K562 (cell line): Measurements from ENCODE around the gene ARHGEF17. TPM values are rescaled to one million over a fixed set of nuclear protein-coding genes. Genes with fewer than 3 reads are reported as not detected.
A peak's percentile ranks its signal among the peaks of the same experiment; 100 is the strongest.

ENCODE experiments used
- ATAC-seq: fragments of 200-7000 bp; cut with Tn5 transposase; 3 replicates; pipeline ENCODE4 v1.9.1; 2020; ENCODE audit warnings: moderate library complexity
- BruUV-seq: library from RNA; stranded (reverse); fragments of 400-500 nt; replicated peaks from 2 replicates; lab custom pipeline; 2021; lab: Mats Ljungman, UMichigan
- CTCF ChIA-PET: fragments of 300-600 bp; formaldehyde crosslinking; extraction: SDS; loops from one replicate; lab custom pipeline; 2021; ENCODE audit warnings: low intra/inter-chr PET ratio; lab: Yijun Ruan, JAX
- POLR2A ChIA-PET: fragments of 300-600, 350-650 bp; sonication (Branson Sonifier 250); formaldehyde crosslinking; extraction: SDS; loops from one replicate; lab custom pipeline; 2021; ENCODE audit warnings: antibody characterized with exemption, inconsistent platforms; lab: Yijun Ruan, JAX
- DNase-seq, 4 experiments: peaks; one replicate each; pipeline versions ENCODE4 v3.0.0 to v3.0.0-alpha.2; 2011 to 2018; ENCODE audit warnings: low spot score in 3 of 4, mixed read lengths in 3 of 4; ENCODE audit errors: extremely low read depth in 1 of 4
- FAIRE-seq: peaks from 2 replicates; lab custom pipeline; 2011; peaks lifted over from hg19 to GRCh38; lab: Jason Lieb, UNC
- H2AFZ ChIP-seq: 2 replicates; pipeline ENCODE4 v1.6.0; 2011; ENCODE audit warnings: low read depth, low read length, control low read depth, inconsistent platforms
- H3K27ac ChIP-seq: fragments of 200-600 bp; 3 replicates; pipeline ENCODE4 v1.8.0; 2011; ENCODE audit warnings: low read depth, mild to moderate bottlenecking, control low read depth, inconsistent platforms, low read length, moderate library complexity, mixed read lengths; ENCODE audit errors: extremely low read depth
- H3K27me3 ChIP-seq, 2 experiments: fragments of 300-600 bp in 1 of 2; 2 replicates in 1 of 2; 3 replicates in 1 of 2; pipeline versions ENCODE4 v1.6.0 to v1.8.0; 2011; ENCODE audit warnings: inconsistent platforms in 2 of 2, low read length in 2 of 2, mild to moderate bottlenecking in 1 of 2, mixed read lengths in 1 of 2, moderate library complexity in 1 of 2; ENCODE audit not compliant: control insufficient read depth in 2 of 2, insufficient read depth in 2 of 2
- H3K36me3 ChIP-seq: fragments of 300-600 bp; 3 replicates; pipeline ENCODE4 v1.8.0; 2011; ENCODE audit warnings: mild to moderate bottlenecking, low read length, inconsistent platforms; ENCODE audit not compliant: control insufficient read depth, insufficient read depth
- H3K4me1 ChIP-seq, 2 experiments: fragments of 200-600 bp in 1 of 2; replicated peaks in 1 of 2; 2 replicates in 1 of 2; 3 replicates in 1 of 2; pipeline versions ENCODE4 v1.5.1 to v1.8.0; 2011; ENCODE audit warnings: inconsistent platforms in 2 of 2, low read length in 2 of 2, mild to moderate bottlenecking in 1 of 2, mixed read lengths in 1 of 2, moderate library complexity in 1 of 2; ENCODE audit not compliant: control insufficient read depth in 2 of 2, insufficient read depth in 2 of 2
- H3K4me2 ChIP-seq: 2 replicates; pipeline ENCODE4 v1.6.1; 2011; ENCODE audit warnings: low read length, control low read depth, inconsistent platforms, mixed read lengths; ENCODE audit not compliant: insufficient read depth
- H3K4me3 ChIP-seq: fragments of 200-600 bp; sonication (generic), shearing (Covaris generic); 2 replicates; pipeline ENCODE4 v1.5.1; 2016; ENCODE audit warnings: control low read depth, inconsistent platforms
- H3K79me2 ChIP-seq: fragments of 200-600 bp; 3 replicates; pipeline ENCODE4 v1.8.0; 2011; ENCODE audit warnings: low read length, inconsistent platforms; ENCODE audit not compliant: control insufficient read depth, insufficient read depth
- H3K9ac ChIP-seq, 2 experiments: 2 replicates each; pipeline versions ENCODE4 v1.6.0 to v1.6.1; 2011; ENCODE audit warnings: low read depth in 2 of 2, low read length in 2 of 2, control low read depth in 1 of 2, inconsistent platforms in 1 of 2, mild to moderate bottlenecking in 1 of 2, mixed read lengths in 1 of 2; ENCODE audit not compliant: insufficient read depth in 1 of 2
- H3K9me1 ChIP-seq: one replicate; pipeline ENCODE4 v1.6.0; 2011; ENCODE audit warnings: inconsistent platforms, mild to moderate bottlenecking, low read length, moderate library complexity; ENCODE audit not compliant: control insufficient read depth, insufficient read depth
- H3K9me3 ChIP-seq: replicated peaks from 2 replicates; pipeline ENCODE4 v1.5.1; 2011; ENCODE audit warnings: low read depth, low read length, inconsistent platforms; ENCODE audit not compliant: control insufficient read depth, insufficient read depth
- H4K20me1 ChIP-seq: replicated peaks from 2 replicates; pipeline ENCODE4 v1.6.1; 2011; ENCODE audit warnings: low read length, inconsistent platforms, mixed read lengths; ENCODE audit not compliant: control insufficient read depth, insufficient read depth
- CSDE1 ChIP-seq, 2 experiments: fragments of 450-650 bp; IDR thresholded peaks; 2 replicates each; pipeline ENCODE4 v1.6.1; 2016; ENCODE audit warnings: mild to moderate bottlenecking in 1 of 2
- EGR1 ChIP-seq: fragments of 450-650 bp; conservative IDR thresholded peaks from 2 replicates; pipeline ENCODE4 v1.6.1; 2017; ENCODE audit warnings: mild to moderate bottlenecking
- KDM5B ChIP-seq: fragments of 200-600 bp; sonication (generic); IDR thresholded peaks from 2 replicates; pipeline ENCODE4 v1.6.1; 2012; ENCODE audit warnings: low read depth, mild to moderate bottlenecking, moderate library complexity, low read length, control low read depth, inconsistent platforms; ENCODE audit not compliant: insufficient replicate concordance
- MTA3 ChIP-seq: fragments of 450-650 bp; formaldehyde crosslinking; IDR thresholded peaks from 2 replicates; pipeline ENCODE4 v1.6.1; 2017; ENCODE audit warnings: mild to moderate bottlenecking, borderline replicate concordance
- NCOR1 ChIP-seq: fragments of 450-650 bp; IDR thresholded peaks from 2 replicates; pipeline ENCODE4 v1.6.1; 2016; ENCODE audit warnings: mild to moderate bottlenecking, moderate library complexity
- NUFIP1 ChIP-seq: fragments of 450-650 bp; IDR thresholded peaks from 2 replicates; pipeline ENCODE4 v1.6.1; 2018; ENCODE audit not compliant: partially characterized antibody
- SAFB ChIP-seq: fragments of 200-400 bp; formaldehyde crosslinking; IDR thresholded peaks from 2 replicates; pipeline ENCODE4 v1.6.1; 2017; ENCODE audit warnings: low read depth, low read length, borderline replicate concordance
- TAF7 ChIP-seq: fragments of 450-650 bp; IDR thresholded peaks from 2 replicates; pipeline ENCODE4 v1.6.1; 2016; ENCODE audit warnings: missing genetic modification characterization, missing compliant biosample characterization
- ZNF79 ChIP-seq: fragments of 250-450 bp; sonication (Bioruptor Pico); IDR thresholded peaks from 2 replicates; pipeline ENCODE4 v1.4.0; 2020; ENCODE audit warnings: low read depth, mild to moderate bottlenecking, moderate library complexity
- WGBS: fragments of 100-300 bp; shearing (Covaris generic); methylation state at CpG from one replicate; pipeline ENCODE4 v1.1.6; 2016; ENCODE audit warnings: low coverage, mixed read lengths; ENCODE audit not compliant: insufficient coverage; ENCODE audit errors: missing lambda C conversion rate; 5-methylcytosine and 5-hydroxymethylcytosine counted together
- in situ Hi-C: fragments of 300-500 bp; cut with MboI; formaldehyde crosslinking; loops from 4 replicates; pipeline ENCODE4 v1.15.0; 2018; ENCODE audit warnings: inconsistent platforms, mixed read lengths
- intact Hi-C: fragments of 100-400 bp; cut with micrococcal nuclease; formaldehyde crosslinking; loops from 2 replicates; pipeline ENCODE4 v1.14.2; 2022
- polyA plus RNA-seq, 8 experiments: library from polyadenylated mRNA; depleted of rRNA in 4 of 8; stranded (reverse) in 5 of 8; unstranded in 3 of 8; fragments of >200 nt; fragmentation: Nextera tagmentation in 2 of 8; fragmentation: Illumina TruSeq in 1 of 8; extraction: Ambion mirVana in 2 of 8; extraction: Trizol in 1 of 8; gene quantifications; 2 replicates each; pipeline versions ENCODE4 v1.2.1 to v1.2.3, GENCODE V29; 2011 to 2014; ENCODE audit warnings: inconsistent platforms in 1 of 8, missing spikeins in 1 of 8
- total RNA-seq, 7 experiments: library from RNA; depleted of rRNA in 6 of 7; stranded (reverse); fragments of >200 nt in 6 of 7; fragmentation: Illumina TruSeq in 2 of 7; extraction: Trizol in 2 of 7; gene quantifications; 2 replicates each; pipeline versions ENCODE4 v1.2.1 to v1.2.3, GENCODE V29; 2011 to 2021; ENCODE audit warnings: low replicate concordance in 1 of 7
- TF ChIP-seq, protein P1 (sequence below): fragments of 200-800 bp; sonication (Bioruptor generic); IDR thresholded peaks from 2 replicates; pipeline ENCODE4 v1.6.1; 2017; ENCODE audit warnings: missing genetic modification characterization, missing compliant biosample characterization
- TF ChIP-seq, protein P2 (sequence below): fragments of 450-650 bp; IDR thresholded peaks from 2 replicates; pipeline ENCODE4 v1.6.1; 2016; ENCODE audit warnings: mild to moderate bottlenecking
- TF ChIP-seq, protein P3 (sequence below): fragments of 250-450 bp; sonication (Bioruptor Pico); IDR thresholded peaks from 2 replicates; pipeline ENCODE4 v1.8.0; 2021; ENCODE audit warnings: moderate library complexity, mild to moderate bottlenecking, inconsistent platforms
- TF ChIP-seq, protein P4 (sequence below): fragments of 450-650 bp; formaldehyde crosslinking; conservative IDR thresholded peaks from 2 replicates; pipeline ENCODE4 v1.4.0; 2022; ENCODE audit warnings: mild to moderate bottlenecking, missing genetic modification characterization

The ARHGEF17 gene
- total and polyA plus RNA-seq, 9 of the 15 experiments (the other 6 are each of a cell fraction or from before 2014, with no cell fraction given), result 0.04 to 0.68 (median 0.10) TPM; not detected in 2

DNA sequence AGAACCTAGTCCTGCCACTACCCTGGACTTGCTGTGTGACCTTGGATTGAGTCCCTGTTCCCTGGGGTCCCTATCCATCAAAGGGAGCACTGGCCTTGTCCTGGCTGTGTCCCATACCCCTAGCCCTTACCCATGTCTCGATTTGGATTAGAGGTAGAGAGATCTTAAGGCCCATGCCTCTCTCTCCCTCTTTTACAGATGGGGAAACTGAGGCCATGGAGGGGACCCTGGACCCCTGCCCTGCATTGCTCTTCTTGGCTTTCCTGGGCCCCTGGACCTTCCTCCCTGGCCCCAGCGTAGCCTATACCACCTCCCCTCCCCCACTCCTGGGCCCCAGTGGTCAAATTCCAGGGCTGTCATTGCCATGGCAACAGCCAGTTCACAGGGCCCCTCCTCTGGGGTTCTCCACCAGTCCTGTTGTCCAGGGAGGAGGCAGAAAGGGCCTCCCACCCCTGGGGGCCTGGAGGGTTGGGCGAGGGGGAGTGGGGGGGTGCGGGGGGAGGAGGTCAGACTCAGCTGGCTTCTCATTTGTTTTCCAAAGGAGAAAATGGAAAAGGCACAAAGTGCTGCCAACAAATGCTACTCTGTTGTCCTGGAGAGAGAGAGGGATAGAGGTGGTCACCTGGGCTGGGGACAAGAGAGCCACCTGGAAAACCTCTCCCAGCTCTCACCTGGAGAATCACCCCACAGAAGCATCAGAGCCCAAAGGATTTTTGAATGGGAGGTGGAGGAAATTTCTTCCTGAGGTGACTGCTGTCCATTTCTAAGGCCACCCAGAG is 23.3 kb downstream of the ARHGEF17 start (continued):
- TF ChIP-seq, protein P1, sequence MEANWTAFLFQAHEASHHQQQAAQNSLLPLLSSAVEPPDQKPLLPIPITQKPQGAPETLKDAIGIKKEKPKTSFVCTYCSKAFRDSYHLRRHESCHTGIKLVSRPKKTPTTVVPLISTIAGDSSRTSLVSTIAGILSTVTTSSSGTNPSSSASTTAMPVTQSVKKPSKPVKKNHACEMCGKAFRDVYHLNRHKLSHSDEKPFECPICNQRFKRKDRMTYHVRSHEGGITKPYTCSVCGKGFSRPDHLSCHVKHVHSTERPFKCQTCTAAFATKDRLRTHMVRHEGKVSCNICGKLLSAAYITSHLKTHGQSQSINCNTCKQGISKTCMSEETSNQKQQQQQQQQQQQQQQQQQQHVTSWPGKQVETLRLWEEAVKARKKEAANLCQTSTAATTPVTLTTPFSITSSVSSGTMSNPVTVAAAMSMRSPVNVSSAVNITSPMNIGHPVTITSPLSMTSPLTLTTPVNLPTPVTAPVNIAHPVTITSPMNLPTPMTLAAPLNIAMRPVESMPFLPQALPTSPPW (CRISPR knock-in tag), result peak; percentile 39; the same call in 1 of the 2 replicates
- no peak for TF ChIP-seq SAFB
- TF ChIP-seq MTA3, result no peak

DNA sequence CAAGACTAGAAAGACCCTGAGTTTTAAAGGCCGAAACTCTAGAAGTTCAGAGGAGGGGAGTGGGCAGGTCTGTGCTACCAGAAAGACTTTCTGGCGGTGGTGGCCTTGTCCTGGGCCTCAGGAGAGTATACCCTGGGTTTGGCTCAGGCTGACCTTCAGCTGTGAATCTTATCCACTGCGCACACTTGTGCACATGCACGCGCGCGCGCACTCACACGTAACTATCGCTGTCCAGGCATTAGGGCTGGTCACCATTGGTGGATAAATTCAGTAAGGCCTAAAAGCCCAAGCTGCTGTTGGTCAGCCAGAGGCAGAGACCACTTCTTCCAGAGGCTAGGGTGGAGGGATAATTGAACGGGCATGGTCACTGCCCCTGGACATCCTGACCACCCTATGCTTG is 25.1 kb downstream of the ARHGEF17 start:
- Histone ChIP-seq H3K36me3 (no peaks in the 10 kb centered on the region), H3K4me1 (peaks cover 13 to 16% of the 10 kb centered on the region in 2 experiments; a peak in 4 of 5 replicates)
- no peak for FAIRE-seq
- no peak for TF ChIP-seq ZNF79 (CRISPR knock-in tag)
- TF ChIP-seq CSDE1 (IDR thresholded peaks at IDR 0.05), result no peak
- TF ChIP-seq KDM5B, result no peak
- no peak for TF ChIP-seq NUFIP1
- no peak for TF ChIP-seq TAF7 (tag)
- no peak for TF ChIP-seq EGR1
- no peak for TF ChIP-seq NCOR1
- TF ChIP-seq, protein P2, sequence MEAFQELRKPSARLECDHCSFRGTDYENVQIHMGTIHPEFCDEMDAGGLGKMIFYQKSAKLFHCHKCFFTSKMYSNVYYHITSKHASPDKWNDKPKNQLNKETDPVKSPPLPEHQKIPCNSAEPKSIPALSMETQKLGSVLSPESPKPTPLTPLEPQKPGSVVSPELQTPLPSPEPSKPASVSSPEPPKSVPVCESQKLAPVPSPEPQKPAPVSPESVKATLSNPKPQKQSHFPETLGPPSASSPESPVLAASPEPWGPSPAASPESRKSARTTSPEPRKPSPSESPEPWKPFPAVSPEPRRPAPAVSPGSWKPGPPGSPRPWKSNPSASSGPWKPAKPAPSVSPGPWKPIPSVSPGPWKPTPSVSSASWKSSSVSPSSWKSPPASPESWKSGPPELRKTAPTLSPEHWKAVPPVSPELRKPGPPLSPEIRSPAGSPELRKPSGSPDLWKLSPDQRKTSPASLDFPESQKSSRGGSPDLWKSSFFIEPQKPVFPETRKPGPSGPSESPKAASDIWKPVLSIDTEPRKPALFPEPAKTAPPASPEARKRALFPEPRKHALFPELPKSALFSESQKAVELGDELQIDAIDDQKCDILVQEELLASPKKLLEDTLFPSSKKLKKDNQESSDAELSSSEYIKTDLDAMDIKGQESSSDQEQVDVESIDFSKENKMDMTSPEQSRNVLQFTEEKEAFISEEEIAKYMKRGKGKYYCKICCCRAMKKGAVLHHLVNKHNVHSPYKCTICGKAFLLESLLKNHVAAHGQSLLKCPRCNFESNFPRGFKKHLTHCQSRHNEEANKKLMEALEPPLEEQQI, result no peak
- TF ChIP-seq, protein P3, sequence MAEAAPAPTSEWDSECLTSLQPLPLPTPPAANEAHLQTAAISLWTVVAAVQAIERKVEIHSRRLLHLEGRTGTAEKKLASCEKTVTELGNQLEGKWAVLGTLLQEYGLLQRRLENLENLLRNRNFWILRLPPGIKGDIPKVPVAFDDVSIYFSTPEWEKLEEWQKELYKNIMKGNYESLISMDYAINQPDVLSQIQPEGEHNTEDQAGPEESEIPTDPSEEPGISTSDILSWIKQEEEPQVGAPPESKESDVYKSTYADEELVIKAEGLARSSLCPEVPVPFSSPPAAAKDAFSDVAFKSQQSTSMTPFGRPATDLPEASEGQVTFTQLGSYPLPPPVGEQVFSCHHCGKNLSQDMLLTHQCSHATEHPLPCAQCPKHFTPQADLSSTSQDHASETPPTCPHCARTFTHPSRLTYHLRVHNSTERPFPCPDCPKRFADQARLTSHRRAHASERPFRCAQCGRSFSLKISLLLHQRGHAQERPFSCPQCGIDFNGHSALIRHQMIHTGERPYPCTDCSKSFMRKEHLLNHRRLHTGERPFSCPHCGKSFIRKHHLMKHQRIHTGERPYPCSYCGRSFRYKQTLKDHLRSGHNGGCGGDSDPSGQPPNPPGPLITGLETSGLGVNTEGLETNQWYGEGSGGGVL, result no peak
- TF ChIP-seq, protein P4, sequence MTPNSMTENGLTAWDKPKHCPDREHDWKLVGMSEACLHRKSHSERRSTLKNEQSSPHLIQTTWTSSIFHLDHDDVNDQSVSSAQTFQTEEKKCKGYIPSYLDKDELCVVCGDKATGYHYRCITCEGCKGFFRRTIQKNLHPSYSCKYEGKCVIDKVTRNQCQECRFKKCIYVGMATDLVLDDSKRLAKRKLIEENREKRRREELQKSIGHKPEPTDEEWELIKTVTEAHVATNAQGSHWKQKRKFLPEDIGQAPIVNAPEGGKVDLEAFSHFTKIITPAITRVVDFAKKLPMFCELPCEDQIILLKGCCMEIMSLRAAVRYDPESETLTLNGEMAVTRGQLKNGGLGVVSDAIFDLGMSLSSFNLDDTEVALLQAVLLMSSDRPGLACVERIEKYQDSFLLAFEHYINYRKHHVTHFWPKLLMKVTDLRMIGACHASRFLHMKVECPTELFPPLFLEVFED, result no peak
- TF ChIP-seq, all 486 proteins: peak for 0
- ChIA-PET CTCF (interaction anchor here (4.5 kb wide), 1 partner anchor 26 kb away, joined by 76 read pairs; the partner anchor contains the start of gene ARHGEF17), POLR2A (no interaction called here)
- intact Hi-C loops, result loop anchor here (5.0 kb wide), 1 partner anchor 501 kb away; no protein-coding TSS in a partner anchor
- H3K27me3 ChIP-seq, result peaks cover 0 to 10% of the 10 kb centered on the region in 2 experiments; a peak in 2 of 5 replicates
- H4K20me1 ChIP-seq, result peaks cover 6% of the 10 kb centered on the region; the same call in 1 of the 2 replicates
- ATAC-seq (no peak), DNase-seq (no peak)
- H2AFZ ChIP-seq, result no peak overlapping the region
- in situ Hi-C loops, result no loop called here
- WGBS, result 74% methylated on average over 11 of the region's 11 CpGs
- no peaks in the 10 kb centered on the region for H3K9me1 ChIP-seq
- no peak overlapping the region for H3K4me3 ChIP-seq
- peak overlapping the region in 1 of 2 experiments; percentile 40; a peak in 1 of 4 replicates for H3K9ac ChIP-seq
- H3K4me2 ChIP-seq, result no peak overlapping the region
- no peak overlapping the region for H3K27ac ChIP-seq
- H3K9me3 ChIP-seq, result no peaks in the 10 kb centered on the region
- no TSS peak for BruUV-seq
- no peaks in the 10 kb centered on the region for H3K79me2 ChIP-seq
